NCI-H128 (cell line): ENCODE measurements around the gene MLLT3.

ENCODE experiments used
- DNase-seq: peaks from one replicate; lab custom pipeline; 2025; ENCODE audit not compliant: unreplicated experiment; lab: John Stamatoyannopoulos, UW

The MLLT3 gene

GRCh38 chr9:20428976-20429375 is 193.3 kb downstream of the MLLT3 start:
- no peak for DNase-seq

- no peak for DNase-seq
These were observed 194.9 kb downstream of the MLLT3 start for GRCh38 chr9:20427359-20427758.

DNA sequence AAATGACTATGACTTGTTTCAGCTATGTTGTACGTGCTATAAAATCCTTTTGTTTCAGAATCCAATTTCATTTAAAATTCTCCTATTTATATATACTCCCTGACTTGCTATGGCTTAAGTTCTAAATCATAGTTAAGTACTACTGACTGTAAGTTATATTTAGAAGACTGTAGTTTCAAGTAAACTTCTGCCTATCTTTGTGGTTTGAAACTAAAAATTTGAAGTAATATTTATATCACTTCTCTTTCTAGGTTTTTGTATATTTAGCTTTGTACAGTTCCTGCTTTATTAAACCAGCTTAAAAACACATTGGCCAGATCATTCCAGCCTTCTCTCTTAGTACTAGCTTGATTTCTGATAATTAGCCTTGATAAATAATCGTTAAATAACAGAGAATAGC is 196.3 kb downstream of the MLLT3 start:
- DNase-seq, result no peak

DNA sequence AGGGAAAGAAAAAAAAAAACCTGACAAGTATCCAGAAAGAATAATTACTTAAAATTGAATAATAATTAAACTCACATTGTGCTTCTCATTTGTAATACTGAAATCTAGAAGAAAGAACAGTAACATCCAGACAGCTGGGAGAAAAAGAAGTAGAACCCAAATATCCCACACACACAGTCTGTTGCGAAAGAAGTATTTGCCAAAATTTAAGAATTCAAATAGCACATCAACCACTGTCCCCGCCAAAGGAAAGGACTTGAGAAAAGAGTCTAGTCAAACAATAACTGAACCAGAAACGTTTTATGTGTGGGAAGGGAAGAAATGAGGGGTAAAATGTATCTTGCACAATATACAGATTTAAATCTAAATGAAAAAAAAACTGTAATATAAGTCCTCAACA is 202.8 kb downstream of the MLLT3 start:
- no peak for DNase-seq

DNA sequence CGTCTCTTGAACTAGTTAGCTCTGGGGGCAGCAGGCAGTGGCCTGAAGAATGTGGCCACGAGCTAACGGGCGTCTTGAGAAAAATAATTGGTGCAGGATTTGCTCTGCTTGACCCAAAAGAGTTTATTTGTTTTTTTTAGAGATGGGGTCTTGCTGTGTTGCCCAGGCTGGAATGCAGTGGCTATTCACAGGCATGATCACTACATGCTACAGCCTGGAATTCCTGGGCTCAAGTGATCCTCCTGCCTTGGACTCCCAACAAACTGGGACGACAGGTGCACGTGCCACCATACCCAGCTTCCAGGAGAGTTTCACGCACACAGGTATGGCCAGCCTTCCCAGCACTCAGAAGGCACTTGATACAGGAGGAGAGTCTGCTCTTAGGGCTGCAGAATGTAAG is 203.8 kb downstream of the MLLT3 start:
- DNase-seq, result no peak

DNA sequence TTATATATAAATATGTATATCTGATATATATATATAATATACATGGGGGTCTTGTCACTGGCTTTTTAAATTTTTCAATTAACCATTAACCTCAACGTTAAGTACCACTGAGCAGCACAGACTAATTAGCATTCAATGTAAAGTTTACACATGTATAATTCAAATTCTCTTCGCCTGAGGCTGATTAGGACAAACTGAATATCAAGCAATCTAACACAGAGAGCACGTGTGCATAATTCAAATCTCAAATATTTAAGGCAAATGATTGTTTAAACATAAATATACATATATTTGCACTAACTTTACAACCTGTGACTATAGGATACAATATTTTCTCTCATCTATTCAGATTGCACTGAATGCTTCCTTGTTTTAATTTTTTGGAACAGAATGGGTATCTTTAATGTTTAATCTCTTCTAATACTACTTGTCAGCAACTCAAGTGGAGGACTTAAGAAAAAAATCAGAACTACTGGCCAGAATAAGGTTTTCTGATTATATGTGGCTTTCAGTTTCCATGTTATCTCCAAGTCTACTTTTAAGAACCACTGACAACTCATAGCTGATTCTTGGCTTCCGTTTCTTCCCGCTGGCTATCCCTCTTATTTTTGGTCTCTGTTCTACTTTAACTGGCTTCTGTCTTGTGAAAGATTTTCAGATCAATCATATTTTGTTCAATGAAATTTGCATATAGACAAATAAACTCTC is 204.8 kb downstream of the MLLT3 start:
- no peak for DNase-seq

GRCh38 chr9:20414150-20414549 is 208.1 kb downstream of the MLLT3 start:
- DNase-seq, result no peak

- DNase-seq, result no peak
These were observed 212.8 kb downstream of the MLLT3 start for GRCh38 chr9:20409321-20410092.

- no peak for DNase-seq
These were observed 213.8 kb downstream of the MLLT3 start for GRCh38 chr9:20408513-20408912.

DNA sequence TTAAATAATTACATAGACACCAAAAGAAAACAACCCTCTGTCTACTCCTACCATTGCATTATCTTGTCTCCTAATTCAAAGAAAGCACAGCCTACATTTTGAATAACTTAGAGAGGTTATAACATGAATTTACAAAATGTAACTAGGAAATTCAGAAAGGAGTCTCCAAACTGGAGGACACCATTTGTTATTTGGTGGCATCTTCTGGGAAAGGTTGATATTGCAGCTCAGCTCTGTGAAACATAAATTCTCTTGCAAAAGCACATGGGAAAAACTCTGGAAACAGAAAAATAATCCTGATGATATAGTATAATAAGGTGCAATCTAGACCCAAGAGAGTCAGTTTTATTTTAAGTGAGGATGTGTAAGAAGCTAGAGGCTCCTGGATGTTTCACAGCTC is 215.3 kb downstream of the MLLT3 start:
- DNase-seq, result no peak

- no peak for DNase-seq
These were observed 216.0 kb downstream of the MLLT3 start for GRCh38 chr9:20406344-20406743.

DNA sequence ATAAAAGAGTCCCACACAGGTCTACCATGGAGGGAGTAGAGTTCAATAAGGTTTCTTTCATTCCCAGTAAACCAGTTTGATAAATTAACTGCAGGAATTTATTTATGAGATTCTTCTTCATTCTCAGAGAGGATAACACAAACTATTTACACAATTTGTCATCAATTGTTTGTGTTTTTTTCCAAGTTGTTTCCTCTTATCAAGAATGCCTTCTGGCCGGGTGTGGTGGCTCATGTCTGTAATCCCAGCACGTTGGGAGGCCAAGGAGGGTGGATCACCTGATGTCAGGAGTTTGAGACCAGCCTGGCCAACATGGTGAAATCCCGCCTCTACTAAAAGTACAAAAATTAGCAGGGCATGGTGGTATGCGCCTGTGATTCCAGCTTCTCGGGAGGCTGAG is 216.7 kb downstream of the MLLT3 start:
- no peak for DNase-seq

DNA sequence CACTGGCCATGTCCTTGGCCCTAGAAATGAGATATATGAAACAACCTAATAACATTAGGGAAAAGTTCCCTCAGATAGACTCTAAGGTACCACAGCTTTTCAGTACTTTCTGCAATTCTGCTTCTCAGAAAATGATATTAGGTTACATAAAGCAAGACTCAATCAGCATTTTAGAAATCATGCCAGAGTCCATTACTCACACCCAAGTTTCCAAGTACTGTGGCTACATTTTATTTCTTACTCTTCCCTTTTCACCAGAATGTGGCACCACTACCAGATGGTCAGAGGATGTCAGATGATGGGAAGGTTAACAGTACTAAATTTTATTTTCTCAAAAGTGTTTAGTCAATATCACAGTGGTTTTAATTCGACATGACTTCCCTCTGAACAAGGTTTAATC is 217.2 kb downstream of the MLLT3 start:
- DNase-seq, result no peak

DNA sequence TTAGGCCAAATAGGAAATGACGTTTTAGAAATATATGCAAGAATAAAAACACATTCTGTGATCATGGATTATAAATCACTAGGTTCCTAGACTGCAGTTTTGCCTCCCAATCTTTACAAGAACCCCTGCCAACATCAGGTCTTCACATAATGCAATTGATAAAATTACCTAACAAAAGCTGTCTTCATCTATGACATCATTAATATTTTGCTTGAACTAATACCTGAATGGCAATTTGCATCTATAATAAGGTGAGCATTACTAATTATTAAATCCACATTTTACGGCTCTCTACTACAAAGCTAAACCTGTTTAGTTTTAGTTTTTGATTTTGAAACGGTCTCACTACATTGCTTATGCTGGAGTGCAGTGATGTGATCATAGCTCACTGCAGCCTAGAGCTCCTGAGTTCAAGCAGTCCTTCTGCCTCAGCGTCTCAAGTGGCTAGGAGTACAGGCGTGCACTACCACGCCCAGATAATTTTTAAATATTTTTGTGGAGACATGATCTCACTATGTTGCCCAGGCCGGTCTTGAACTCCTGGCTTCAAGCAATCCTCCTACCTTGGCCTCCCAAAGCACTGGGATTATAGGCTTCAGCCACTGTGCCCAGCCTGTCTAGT is 218.0 kb downstream of the MLLT3 start:
- no peak for DNase-seq

DNA sequence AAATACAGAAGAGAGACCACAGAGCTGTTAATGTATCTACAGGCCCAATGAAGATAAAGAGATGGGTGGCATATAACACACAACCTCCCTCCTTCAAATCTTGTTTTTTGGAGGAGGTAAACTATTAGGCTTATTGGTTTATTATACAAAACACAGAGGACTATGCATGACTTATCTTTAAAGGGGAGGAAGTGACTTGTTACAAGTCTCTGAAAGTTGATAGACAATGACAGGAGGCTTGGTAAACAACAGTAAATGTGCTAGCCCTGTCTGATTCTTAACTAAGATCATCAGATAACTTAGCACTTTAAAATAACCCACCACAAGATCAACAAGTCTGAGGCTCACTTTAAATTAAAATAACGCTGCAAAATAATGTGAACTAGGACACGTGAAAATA is 219.0 kb downstream of the MLLT3 start:
- no peak for DNase-seq

DNA sequence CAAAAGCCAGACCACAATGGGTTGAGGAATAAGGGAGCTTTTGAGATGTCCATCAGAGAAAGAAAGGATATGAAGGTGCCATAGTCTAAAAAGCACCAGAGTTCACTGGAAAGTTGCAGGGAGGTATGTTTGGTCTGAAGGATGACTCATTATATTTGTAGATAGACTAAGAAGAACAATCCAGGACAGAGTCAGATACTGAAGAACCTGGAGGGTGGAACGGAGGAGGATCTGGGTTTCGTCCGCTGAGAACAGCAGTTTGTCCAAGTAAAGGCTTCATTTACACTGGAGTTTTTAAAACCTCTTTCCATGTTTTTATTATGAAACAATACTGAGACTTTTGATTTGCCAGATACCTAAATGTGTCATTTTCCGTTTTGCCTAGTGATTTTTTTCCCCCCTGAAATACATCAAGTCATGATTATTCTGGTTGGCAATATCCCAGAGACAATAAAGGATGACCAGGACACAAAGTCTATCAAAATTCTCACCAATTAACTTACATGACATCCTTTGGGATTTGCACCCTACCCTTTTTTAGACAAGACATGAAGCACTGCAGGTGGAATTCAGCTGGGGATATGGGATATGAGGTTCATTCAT is 219.9 kb downstream of the MLLT3 start:
- no peak for DNase-seq

DNA sequence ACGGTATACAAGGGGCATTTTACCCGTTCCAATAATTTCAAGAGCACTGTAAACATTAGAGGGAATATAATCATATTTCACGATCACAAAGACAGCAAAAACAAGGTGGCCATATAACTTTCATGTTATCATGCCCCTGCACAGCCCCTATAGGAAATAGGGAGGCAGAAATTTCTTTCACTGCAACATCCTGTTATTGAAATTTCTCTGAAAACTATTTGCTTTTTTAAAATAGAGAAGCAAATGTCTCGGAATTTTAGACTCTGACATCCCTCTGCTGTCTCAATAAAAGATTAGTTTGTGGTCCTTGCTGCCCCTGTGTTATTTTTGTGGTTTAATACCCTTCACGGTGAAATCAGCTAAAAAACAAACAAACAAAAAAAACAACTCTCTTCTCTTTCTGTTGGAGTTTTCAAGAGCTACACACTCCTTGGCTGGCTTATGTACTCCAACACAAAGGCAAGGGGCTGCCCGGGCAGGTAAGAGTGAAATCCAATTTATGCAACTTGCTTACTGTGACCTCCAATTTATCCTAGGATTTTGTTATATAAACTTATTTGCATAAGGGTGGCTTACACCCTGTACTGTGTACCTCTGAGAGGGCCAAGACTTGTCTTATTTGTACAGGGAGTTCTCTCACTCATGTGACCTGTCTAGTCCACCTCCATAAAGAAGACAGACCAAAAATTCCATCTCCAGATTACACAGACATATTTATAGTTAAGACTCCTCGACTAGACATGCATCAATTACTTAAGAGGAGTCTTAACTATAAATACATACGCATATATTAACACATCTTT is 223.6 kb downstream of the MLLT3 start:
- no peak for DNase-seq

GRCh38 chr9:20397348-20397747 is 225.0 kb downstream of the MLLT3 start:
- no peak for DNase-seq

DNA sequence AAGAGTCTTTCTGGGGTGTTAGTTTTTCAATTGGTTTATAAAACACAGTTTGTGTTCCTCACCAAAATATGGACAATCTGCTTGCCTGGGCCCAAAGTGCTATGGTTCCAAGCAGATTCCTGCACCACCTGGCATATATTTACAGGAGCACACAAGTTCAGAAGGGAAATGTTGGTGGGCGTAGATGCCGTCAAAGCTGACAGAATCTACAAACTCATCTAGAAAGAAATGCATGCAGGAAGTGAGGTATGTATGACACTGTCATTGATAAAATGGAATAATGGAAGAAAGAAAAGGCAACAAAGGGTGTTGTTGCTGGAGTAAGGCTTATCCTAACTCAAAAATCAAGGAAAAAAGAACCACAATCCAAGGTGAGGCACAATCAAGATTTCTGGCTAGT is 225.8 kb downstream of the MLLT3 start:
- no peak for DNase-seq

GRCh38 chr9:20395651-20396050 is 226.6 kb downstream of the MLLT3 start:
- no peak for DNase-seq

- DNase-seq, result no peak
These were observed 227.3 kb downstream of the MLLT3 start for GRCh38 chr9:20394969-20395368.
